Lower leg skin (tissue), 3 donors: ENCODE results near the gene KCNC1.

ENCODE experiments used
- CTCF ChIP-seq, 3 donors: fragments of 450-650 bp; IDR thresholded peaks; one replicate each; pipeline ENCODE4 v1.5.1; 2016; ENCODE audit warnings: antibody characterized with exemption in 3 of 3, mild to moderate bottlenecking in 3 of 3, moderate library complexity in 2 of 3
- POLR2A ChIP-seq, 2 donors: fragments of 450-650 bp; IDR thresholded peaks; one replicate each; pipeline ENCODE4 v1.6.1; 2016 to 2017; ENCODE audit warnings: antibody characterized with exemption in 2 of 2, mild to moderate bottlenecking in 1 of 2, moderate library complexity in 1 of 2

- TF ChIP-seq CTCF (IDR thresholded peaks at IDR 0.05), result no peak
- no peak for TF ChIP-seq POLR2A (IDR thresholded peaks at IDR 0.05)
These were observed 37.3 kb downstream of the KCNC1 start for GRCh38 chr11:17771841-17772401.
